ENCODE results near the gene CFAP298.

DNA sequence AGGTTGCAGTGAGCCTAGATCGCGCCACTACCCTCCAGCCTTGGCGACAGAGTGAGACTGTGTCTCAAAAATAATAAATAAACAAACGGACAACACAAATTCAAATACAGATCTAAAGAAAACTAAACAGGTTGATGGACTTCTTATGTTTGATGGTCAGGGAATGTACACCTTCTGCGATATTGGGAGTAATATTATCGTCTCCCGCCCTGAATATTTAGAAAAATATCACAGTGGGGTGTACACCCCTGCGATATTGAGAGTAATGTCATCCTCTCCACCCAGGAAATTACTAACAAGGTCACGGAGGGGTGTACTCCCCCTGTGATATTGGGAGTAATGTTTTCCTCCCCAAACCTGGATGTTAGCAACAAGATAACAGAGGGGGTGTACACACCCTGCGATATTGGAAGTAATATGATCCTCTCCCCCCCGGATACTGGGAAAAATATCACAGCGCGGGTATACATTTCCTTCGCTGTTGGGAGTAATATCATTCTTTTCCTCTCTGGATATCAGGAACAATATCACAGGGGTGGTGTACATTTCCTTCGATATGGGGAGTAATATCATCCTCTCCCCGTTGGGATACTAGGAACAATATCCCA lies 1.4 kb upstream of the CFAP298 start:
- TF ChIP-seq, protein P1, sequence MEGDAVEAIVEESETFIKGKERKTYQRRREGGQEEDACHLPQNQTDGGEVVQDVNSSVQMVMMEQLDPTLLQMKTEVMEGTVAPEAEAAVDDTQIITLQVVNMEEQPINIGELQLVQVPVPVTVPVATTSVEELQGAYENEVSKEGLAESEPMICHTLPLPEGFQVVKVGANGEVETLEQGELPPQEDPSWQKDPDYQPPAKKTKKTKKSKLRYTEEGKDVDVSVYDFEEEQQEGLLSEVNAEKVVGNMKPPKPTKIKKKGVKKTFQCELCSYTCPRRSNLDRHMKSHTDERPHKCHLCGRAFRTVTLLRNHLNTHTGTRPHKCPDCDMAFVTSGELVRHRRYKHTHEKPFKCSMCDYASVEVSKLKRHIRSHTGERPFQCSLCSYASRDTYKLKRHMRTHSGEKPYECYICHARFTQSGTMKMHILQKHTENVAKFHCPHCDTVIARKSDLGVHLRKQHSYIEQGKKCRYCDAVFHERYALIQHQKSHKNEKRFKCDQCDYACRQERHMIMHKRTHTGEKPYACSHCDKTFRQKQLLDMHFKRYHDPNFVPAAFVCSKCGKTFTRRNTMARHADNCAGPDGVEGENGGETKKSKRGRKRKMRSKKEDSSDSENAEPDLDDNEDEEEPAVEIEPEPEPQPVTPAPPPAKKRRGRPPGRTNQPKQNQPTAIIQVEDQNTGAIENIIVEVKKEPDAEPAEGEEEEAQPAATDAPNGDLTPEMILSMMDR (IDR thresholded peaks at IDR 0.05), result no peak
- TF ChIP-seq POLR2A (IDR thresholded peaks at IDR 0.05), result no peak
- no peak for TF ChIP-seq POLR2AphosphoS5 (IDR thresholded peaks at IDR 0.05)
